SK-N-SH (cell line): ENCODE data around the gene MTCL3.
"Not testable (repeated sequence)": the region's sequence is repeated elsewhere in the genome, so short reads cannot be mapped to it uniquely, and the experiment has no call there.

Source experiments
- CHD2 ChIP-seq: fragments of 150-350 bp; IDR thresholded peaks from 2 replicates; pipeline ENCODE4 v1.6.1; 2018; ENCODE audit warnings: low read length; ENCODE audit not compliant: partially characterized antibody
- CTCF ChIP-seq: fragments of 200-600 bp; sonication (generic); IDR thresholded peaks from 2 replicates; pipeline ENCODE4 v1.6.1; 2017; ENCODE audit warnings: antibody characterized with exemption, mild to moderate bottlenecking, moderate library complexity
- EP300 ChIP-seq, 2 experiments: IDR thresholded peaks; 2 replicates each; pipeline versions ENCODE4 v1.4.0 to v1.6.1; 2012; ENCODE audit warnings: borderline replicate concordance in 1 of 2, low read depth in 1 of 2, low read length in 1 of 2
- MAX ChIP-seq: IDR thresholded peaks from 2 replicates; pipeline ENCODE4 v1.4.0; 2012; ENCODE audit warnings: low read depth
- RAD21 ChIP-seq: IDR thresholded peaks from 2 replicates; pipeline ENCODE4 v1.6.1; 2012; ENCODE audit warnings: mild to moderate bottlenecking, low read length

GRCh38 chr6:127428562-127428961, 90.6 kb downstream of the MTCL3 start:
- TF ChIP-seq CTCF; MAX; RAD21; CHD2; EP300 (IDR thresholded peaks at IDR 0.05; ENCODE audit: borderline replicate concordance in 1 of 2, low read depth in 1 of 2, low read length in 1 of 2): not testable (repeated sequence)
